ENCODE results near the gene SPON1.
A peak's percentile ranks its signal among the peaks of the same experiment; 100 is the strongest.

The SPON1 gene

DNA sequence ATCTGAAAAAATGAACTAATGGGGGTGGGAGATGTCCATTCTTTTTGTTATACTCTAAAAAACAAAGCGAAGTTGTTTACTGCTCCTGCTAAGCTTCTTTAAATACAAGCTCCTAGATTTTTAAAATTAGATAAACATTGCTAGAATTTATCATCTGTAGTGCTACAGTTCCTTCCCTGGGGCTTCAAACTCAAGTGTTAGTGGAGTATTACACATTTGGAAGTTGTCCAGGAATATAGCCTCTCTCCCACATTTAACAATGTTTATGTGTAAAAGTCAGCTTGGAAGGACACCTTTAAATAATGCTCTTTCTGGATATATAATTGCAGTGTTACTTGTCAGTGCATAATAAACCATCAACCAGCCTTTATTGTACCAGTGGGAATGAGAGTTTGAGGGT, 155.5 kb downstream of the SPON1 start:
- DNase-seq (ENCODE audit: extremely low read depth, insufficient read length), result no peak
- H3K36me3 ChIP-seq (ENCODE audit: control insufficient read depth, insufficient read depth, low read length), result no peaks in the 10 kb centered on the region
- no peak overlapping the region for H3K4me3 ChIP-seq (replicated peaks; ENCODE audit: low read depth, low read length)
- no peaks in the 10 kb centered on the region; the same call in 1 of the 2 replicates for H3K27me3 ChIP-seq (replicated peaks; ENCODE audit: control insufficient read depth, insufficient read depth, low read length)
- TF ChIP-seq, protein P1, sequence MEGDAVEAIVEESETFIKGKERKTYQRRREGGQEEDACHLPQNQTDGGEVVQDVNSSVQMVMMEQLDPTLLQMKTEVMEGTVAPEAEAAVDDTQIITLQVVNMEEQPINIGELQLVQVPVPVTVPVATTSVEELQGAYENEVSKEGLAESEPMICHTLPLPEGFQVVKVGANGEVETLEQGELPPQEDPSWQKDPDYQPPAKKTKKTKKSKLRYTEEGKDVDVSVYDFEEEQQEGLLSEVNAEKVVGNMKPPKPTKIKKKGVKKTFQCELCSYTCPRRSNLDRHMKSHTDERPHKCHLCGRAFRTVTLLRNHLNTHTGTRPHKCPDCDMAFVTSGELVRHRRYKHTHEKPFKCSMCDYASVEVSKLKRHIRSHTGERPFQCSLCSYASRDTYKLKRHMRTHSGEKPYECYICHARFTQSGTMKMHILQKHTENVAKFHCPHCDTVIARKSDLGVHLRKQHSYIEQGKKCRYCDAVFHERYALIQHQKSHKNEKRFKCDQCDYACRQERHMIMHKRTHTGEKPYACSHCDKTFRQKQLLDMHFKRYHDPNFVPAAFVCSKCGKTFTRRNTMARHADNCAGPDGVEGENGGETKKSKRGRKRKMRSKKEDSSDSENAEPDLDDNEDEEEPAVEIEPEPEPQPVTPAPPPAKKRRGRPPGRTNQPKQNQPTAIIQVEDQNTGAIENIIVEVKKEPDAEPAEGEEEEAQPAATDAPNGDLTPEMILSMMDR (IDR thresholded peaks at IDR 0.05; ENCODE audit: insufficient read depth, low read length, poor library complexity, severe bottlenecking), result no peak

DNA sequence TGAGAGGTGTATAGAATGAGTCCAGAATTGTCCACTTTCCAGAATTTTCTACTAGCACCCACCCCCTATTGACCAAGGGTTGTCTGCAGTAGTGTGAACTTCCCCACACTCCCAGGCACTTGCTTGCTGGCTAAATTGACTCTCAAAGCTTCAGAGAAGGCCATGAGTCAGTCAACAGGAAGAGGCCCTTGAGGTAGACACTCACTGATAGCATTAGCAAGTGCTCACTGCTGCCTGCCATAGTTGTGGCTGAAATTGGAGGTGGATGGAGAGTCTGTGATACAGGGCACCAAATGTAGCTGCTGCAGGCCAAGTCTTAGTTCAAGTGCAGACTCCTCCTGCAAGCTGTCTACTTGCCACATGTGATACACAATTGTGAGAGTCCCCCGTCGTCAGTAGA, 156.8 kb downstream of the SPON1 start:
- DNase-seq (ENCODE audit: extremely low read depth, insufficient read length), result no peak
- Histone ChIP-seq H3K36me3 (ENCODE audit: control insufficient read depth, insufficient read depth, low read length) (no peaks in the 10 kb centered on the region), H3K4me3 (replicated peaks; ENCODE audit: low read depth, low read length) (no peak overlapping the region), H3K27me3 (replicated peaks; ENCODE audit: control insufficient read depth, insufficient read depth, low read length) (no peaks in the 10 kb centered on the region; the same call in 1 of the 2 replicates)
- TF ChIP-seq, protein P1 (IDR thresholded peaks at IDR 0.05; ENCODE audit: insufficient read depth, low read length, poor library complexity, severe bottlenecking), result no peak

DNA sequence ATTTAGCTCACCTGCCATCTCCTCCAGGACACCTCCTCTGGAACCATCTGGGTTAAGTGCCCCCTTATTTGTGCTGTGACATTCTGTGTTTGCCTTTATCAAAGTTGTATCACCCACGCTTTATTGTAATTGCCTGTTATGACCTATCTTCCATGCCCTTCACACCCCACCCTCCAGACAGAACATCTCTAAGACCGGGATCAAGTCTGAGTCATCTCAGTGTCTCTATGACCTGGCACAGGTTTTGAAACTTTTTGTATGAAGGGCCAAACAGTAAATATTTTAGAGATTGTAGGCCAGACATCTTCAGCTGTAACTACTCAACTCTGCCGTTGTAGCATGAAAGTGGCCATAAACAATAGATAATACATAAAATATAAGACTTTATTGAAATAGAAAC, 161.8 kb downstream of the SPON1 start:
- H3K36me3 ChIP-seq (ENCODE audit: control insufficient read depth, insufficient read depth, low read length), result no peaks in the 10 kb centered on the region
- TF ChIP-seq, protein P1 (IDR thresholded peaks at IDR 0.05; ENCODE audit: insufficient read depth, low read length, poor library complexity, severe bottlenecking), result no peak
- H3K27me3 ChIP-seq (replicated peaks; ENCODE audit: control insufficient read depth, insufficient read depth, low read length), result no peaks in the 10 kb centered on the region; the same call in 1 of the 2 replicates
- no peak for DNase-seq (ENCODE audit: extremely low read depth, insufficient read length)
- H3K4me3 ChIP-seq (replicated peaks; ENCODE audit: low read depth, low read length), result no peak overlapping the region

DNA sequence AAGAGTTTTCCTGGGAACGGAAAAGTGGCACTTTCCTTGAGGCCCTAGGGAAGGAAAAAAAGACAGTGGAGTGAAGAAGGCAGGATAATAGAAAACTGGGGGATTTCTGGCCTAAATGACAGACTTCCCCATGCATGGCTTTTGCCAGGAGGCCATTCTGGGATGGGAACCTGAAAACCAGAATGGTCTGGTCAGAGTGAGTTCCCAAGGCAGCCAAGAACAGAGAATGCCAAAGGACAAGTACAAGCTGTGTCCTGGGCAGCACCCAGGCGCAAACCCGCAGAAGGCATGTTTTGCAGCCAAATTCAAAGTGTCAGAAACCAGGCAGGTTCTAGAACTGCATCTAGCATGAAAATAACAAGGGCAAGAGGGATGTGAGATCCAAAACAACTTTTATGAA, 162.4 kb downstream of the SPON1 start:
- DNase-seq (ENCODE audit: extremely low read depth, insufficient read length), result no peak
- TF ChIP-seq, protein P1 (IDR thresholded peaks at IDR 0.05; ENCODE audit: insufficient read depth, low read length, poor library complexity, severe bottlenecking), result no peak
- no peaks in the 10 kb centered on the region; the same call in 1 of the 2 replicates for H3K27me3 ChIP-seq (replicated peaks; ENCODE audit: control insufficient read depth, insufficient read depth, low read length)
- H3K36me3 ChIP-seq (ENCODE audit: control insufficient read depth, insufficient read depth, low read length), result no peaks in the 10 kb centered on the region
- H3K4me3 ChIP-seq (replicated peaks; ENCODE audit: low read depth, low read length), result no peak overlapping the region

DNA sequence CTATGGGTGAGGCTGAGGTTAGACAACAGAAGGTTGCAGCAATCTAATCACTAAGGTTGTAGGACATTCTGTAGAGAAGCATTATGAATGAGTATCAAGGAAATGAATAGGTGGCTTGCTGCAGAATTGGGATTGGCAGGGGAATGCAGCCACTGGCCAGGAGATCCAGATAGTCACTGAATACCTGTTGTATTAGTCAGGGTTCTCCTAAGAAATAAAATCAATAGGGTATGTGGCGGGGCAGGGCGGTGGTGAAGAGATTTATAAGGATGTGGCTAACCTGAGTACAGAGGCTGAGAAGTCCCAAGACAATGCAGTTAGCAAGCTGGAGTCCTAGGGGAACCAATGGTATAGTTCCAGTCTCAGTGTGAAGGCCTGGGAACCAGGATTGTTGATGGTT, 163.0 kb downstream of the SPON1 start:
- Histone ChIP-seq H3K36me3 (ENCODE audit: control insufficient read depth, insufficient read depth, low read length) (no peaks in the 10 kb centered on the region), H3K27me3 (replicated peaks; ENCODE audit: control insufficient read depth, insufficient read depth, low read length) (no peaks in the 10 kb centered on the region), H3K4me3 (replicated peaks; ENCODE audit: low read depth, low read length) (no peak overlapping the region)
- no peak for DNase-seq (ENCODE audit: extremely low read depth, insufficient read length)
- TF ChIP-seq, protein P1 (IDR thresholded peaks at IDR 0.05; ENCODE audit: insufficient read depth, low read length, poor library complexity, severe bottlenecking), result no peak

DNA sequence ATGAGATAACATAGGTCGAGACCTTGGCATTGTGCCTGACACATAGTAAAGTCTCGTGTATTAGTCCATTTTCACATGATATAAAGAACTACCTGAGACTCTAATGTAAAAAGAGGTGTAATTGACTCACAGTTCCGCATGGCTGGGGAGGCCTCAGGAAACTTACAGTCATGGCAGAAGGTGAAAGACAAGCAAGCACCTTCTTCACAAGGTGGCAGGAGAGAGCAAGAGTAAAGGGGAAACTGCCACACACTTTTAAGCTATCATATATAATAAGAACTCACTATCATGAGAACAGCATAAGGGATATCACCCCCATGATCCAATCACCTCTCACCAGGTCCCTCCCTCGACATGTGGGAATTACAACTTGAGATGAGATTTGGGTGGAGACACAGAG, 165.2 kb downstream of the SPON1 start:
- TF ChIP-seq, protein P1 (IDR thresholded peaks at IDR 0.05; ENCODE audit: insufficient read depth, low read length, poor library complexity, severe bottlenecking), result peak; percentile 11
- Histone ChIP-seq H3K36me3 (ENCODE audit: control insufficient read depth, insufficient read depth, low read length) (no peaks in the 10 kb centered on the region), H3K27me3 (replicated peaks; ENCODE audit: control insufficient read depth, insufficient read depth, low read length) (no peaks in the 10 kb centered on the region), H3K4me3 (replicated peaks; ENCODE audit: low read depth, low read length) (no peak overlapping the region)
- DNase-seq (ENCODE audit: extremely low read depth, insufficient read length), result no peak

All from GM06990 (cell line).